ENCODE results near the gene TRIM32. TPM values are rescaled to one million over a fixed set of nuclear protein-coding genes. Genes with fewer than 3 reads are reported as not detected.

The TRIM32 gene
- total RNA-seq, 2 experiments from 2014 or later = 4.4 to 5.8 TPM

DNA sequence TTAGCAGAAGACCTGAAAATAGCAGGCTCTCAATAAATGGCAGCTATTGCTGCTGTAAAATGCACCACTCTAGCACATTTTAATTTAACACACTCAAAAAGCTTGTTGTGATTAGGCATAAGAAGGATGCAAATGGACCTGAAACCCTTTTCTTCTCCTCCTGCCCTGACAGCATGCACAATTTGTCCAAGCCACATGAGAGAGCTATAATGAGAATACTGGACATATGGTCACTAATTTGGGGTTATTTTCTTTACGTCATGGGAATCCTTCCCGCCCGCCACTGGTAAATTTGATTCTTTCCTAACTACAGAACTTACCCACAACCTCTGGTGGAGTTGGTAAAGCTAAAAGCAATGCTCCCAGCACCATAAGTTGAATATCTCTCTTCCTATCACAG, 62.1 kb downstream of the TRIM32 start:
- H3K27ac Mint-ChIP-seq = no peak overlapping the region
- Histone ChIP-seq H3K4me3 (ENCODE audit: low read length) (no peak overlapping the region), H3K36me3 (ENCODE audit: insufficient read depth, low read length) (no peaks in the 10 kb centered on the region), H3K27ac (ENCODE audit: low read depth in 1 of 2, low read length in 2 of 2) (no peak overlapping the region), H3K27me3 (ENCODE audit: control insufficient read depth in 1 of 2, insufficient read depth in 2 of 2, low read length in 2 of 2) (peaks cover 0 to 4% of the 10 kb centered on the region in 2 experiments), H3K9me3 (ENCODE audit: control insufficient read depth in 1 of 2, insufficient read depth in 1 of 2, low read length in 2 of 2) (no peaks in the 10 kb centered on the region), H3K4me1 (ENCODE audit: insufficient read depth, low read length) (no peaks in the 10 kb centered on the region)
- H3K27me3 Mint-ChIP-seq = peaks cover 12% of the 10 kb centered on the region
- ATAC-seq (ENCODE audit: poor library complexity) (no peak), DNase-seq (no peak)
- no peaks in the 10 kb centered on the region for H3K9me3 Mint-ChIP-seq
- no peaks in the 10 kb centered on the region for H3K36me3 Mint-ChIP-seq (ENCODE audit: low read depth)
- CTCF ChIA-PET = interaction anchor here (1.5 kb wide), 1 partner anchor 12 kb away, joined by 4 read pairs; no protein-coding TSS in a partner anchor
- H3K4me3 Mint-ChIP-seq = no peak overlapping the region
- TF ChIP-seq CTCF (IDR thresholded peaks at IDR 0.05) = no peak
- intact Hi-C loops (cut with DNase I, micrococcal nuclease) = no loop called here
- POLR2A ChIA-PET = no interaction called here
- H3K4me1 Mint-ChIP-seq (ENCODE audit: low read depth) = no peaks in the 10 kb centered on the region

GRCh38 chr9:116749772-116750171, 62.7 kb downstream of the TRIM32 start:
- H3K36me3 ChIP-seq (ENCODE audit: insufficient read depth, low read length) = no peaks in the 10 kb centered on the region
- no peak overlapping the region for H3K27ac ChIP-seq (ENCODE audit: low read depth in 1 of 2, low read length in 2 of 2)
- intact Hi-C loops (cut with DNase I, micrococcal nuclease) = no loop called here
- Mint-ChIP-seq H3K27me3 (peaks cover 11% of the 10 kb centered on the region), H3K9me3 (no peaks in the 10 kb centered on the region), H3K36me3 (ENCODE audit: low read depth) (no peaks in the 10 kb centered on the region), H3K27ac (no peak overlapping the region), H3K4me3 (no peak overlapping the region), H3K4me1 (ENCODE audit: low read depth) (no peaks in the 10 kb centered on the region)
- POLR2A ChIA-PET = no interaction called here
- no peak overlapping the region for H3K4me3 ChIP-seq (ENCODE audit: low read length)
- CTCF ChIA-PET = interaction anchor here (1.5 kb wide), 1 partner anchor 12 kb away, joined by 4 read pairs; no protein-coding TSS in a partner anchor
- no peak for TF ChIP-seq CTCF (IDR thresholded peaks at IDR 0.05)
- H3K27me3 ChIP-seq (ENCODE audit: control insufficient read depth in 1 of 2, insufficient read depth in 2 of 2, low read length in 2 of 2) = peaks cover 0 to 4% of the 10 kb centered on the region in 2 experiments
- H3K9me3 ChIP-seq (ENCODE audit: control insufficient read depth in 1 of 2, insufficient read depth in 1 of 2, low read length in 2 of 2) = no peaks in the 10 kb centered on the region
- DNase-seq (no peak), ATAC-seq (ENCODE audit: poor library complexity) (no peak)
- H3K4me1 ChIP-seq (ENCODE audit: insufficient read depth, low read length) = no peaks in the 10 kb centered on the region

DNA sequence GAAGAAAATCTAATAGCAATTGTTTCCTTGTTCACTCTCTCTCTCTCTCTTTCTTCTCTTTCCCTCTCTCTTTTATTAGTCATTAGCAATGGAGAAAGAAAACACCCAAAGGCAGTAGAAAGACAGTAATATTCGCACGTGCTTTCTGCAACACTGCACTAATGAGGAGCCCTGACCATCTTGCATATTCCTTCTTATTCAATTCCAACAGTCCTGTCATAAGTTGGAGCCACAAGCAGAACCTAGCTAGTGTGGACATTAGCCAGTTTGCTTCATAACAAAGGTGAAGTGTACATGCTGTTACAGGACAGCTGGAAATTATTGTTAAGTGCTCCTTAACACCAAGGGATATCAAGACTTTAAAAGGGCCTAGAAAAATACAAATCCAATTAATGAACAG, 63.4 kb downstream of the TRIM32 start:
- POLR2A ChIA-PET = no interaction called here

More for the DNA sequence above, 63.4 kb downstream of the TRIM32 start:
- no peak for TF ChIP-seq CTCF (IDR thresholded peaks at IDR 0.05)
- CTCF ChIA-PET = no interaction called here
- H3K4me1 ChIP-seq (ENCODE audit: insufficient read depth, low read length) = no peaks in the 10 kb centered on the region
- Mint-ChIP-seq H3K36me3 (ENCODE audit: low read depth) (no peaks in the 10 kb centered on the region), H3K4me1 (ENCODE audit: low read depth) (no peaks in the 10 kb centered on the region), H3K9me3 (no peaks in the 10 kb centered on the region), H3K27me3 (peaks cover 8% of the 10 kb centered on the region), H3K27ac (no peak overlapping the region), H3K4me3 (no peak overlapping the region)
- no peak overlapping the region for H3K27ac ChIP-seq (ENCODE audit: low read depth in 1 of 2, low read length in 2 of 2)
- DNase-seq (no peak), ATAC-seq (ENCODE audit: poor library complexity) (no peak)
- no peaks in the 10 kb centered on the region for H3K9me3 ChIP-seq (ENCODE audit: control insufficient read depth in 1 of 2, insufficient read depth in 1 of 2, low read length in 2 of 2)
- H3K36me3 ChIP-seq (ENCODE audit: insufficient read depth, low read length) = no peaks in the 10 kb centered on the region
- peaks cover 0 to 4% of the 10 kb centered on the region in 2 experiments for H3K27me3 ChIP-seq (ENCODE audit: control insufficient read depth in 1 of 2, insufficient read depth in 2 of 2, low read length in 2 of 2)
- no peak overlapping the region for H3K4me3 ChIP-seq (ENCODE audit: low read length)
- intact Hi-C loops (cut with DNase I, micrococcal nuclease) = no loop called here

Measured in CD4-positive, alpha-beta T cell (primary cell).